LNCaP clone FGC (cell line): ENCODE results near the gene BABAM1.

ENCODE experiments used
- DNase-seq: peaks from one replicate; pipeline ENCODE4 v3.0.0-alpha.2; 2011; ENCODE audit warnings: low read depth
- H3K4me3 ChIP-seq: 2 replicates; pipeline ENCODE4 v1.5.1; 2011; ENCODE audit warnings: mild to moderate bottlenecking, low read depth, low read length, control low read depth
- TF ChIP-seq, protein P1 (sequence below): IDR thresholded peaks from 2 replicates; pipeline ENCODE4 v1.5.1; 2012; ENCODE audit warnings: mild to moderate bottlenecking; ENCODE audit not compliant: control insufficient read depth, insufficient read depth; ENCODE audit errors: extremely low read depth

BABAM1 gene

DNA sequence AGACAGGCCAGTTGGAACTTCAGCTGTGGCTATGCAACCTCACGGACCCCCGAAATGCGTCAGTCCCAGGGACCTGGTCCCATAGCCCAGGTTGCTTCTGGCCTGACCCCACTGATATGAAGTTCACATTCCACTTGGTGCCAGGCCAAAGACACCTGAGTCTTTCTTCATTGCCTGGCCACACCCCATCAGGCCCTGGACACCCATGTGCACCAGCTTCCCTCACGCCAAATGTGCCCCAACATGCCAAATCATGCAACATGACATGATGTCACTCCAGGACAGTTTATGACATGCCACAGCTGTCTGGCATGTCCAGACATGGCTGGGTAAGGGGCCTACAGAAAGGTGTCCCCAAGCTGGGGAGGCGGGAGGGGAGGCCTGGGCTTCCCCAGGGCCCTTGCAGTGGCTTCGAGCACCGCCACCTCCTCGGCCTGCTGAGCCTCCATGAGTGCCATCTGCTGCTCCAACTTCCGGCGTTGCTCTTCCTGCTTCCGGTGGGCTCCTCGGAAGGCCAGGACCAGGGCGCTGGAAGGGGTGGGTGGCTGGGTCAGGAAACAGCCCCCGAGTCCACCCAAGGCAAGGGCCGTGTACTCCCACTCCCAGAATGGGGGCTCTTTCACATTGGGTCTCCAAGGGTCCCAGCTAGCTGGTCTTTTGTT, 17.2 kb upstream of the BABAM1 start:
- H3K4me3 ChIP-seq = no peak overlapping the region
- TF ChIP-seq, protein P1, sequence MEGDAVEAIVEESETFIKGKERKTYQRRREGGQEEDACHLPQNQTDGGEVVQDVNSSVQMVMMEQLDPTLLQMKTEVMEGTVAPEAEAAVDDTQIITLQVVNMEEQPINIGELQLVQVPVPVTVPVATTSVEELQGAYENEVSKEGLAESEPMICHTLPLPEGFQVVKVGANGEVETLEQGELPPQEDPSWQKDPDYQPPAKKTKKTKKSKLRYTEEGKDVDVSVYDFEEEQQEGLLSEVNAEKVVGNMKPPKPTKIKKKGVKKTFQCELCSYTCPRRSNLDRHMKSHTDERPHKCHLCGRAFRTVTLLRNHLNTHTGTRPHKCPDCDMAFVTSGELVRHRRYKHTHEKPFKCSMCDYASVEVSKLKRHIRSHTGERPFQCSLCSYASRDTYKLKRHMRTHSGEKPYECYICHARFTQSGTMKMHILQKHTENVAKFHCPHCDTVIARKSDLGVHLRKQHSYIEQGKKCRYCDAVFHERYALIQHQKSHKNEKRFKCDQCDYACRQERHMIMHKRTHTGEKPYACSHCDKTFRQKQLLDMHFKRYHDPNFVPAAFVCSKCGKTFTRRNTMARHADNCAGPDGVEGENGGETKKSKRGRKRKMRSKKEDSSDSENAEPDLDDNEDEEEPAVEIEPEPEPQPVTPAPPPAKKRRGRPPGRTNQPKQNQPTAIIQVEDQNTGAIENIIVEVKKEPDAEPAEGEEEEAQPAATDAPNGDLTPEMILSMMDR = no peak
- no peak for DNase-seq

DNA sequence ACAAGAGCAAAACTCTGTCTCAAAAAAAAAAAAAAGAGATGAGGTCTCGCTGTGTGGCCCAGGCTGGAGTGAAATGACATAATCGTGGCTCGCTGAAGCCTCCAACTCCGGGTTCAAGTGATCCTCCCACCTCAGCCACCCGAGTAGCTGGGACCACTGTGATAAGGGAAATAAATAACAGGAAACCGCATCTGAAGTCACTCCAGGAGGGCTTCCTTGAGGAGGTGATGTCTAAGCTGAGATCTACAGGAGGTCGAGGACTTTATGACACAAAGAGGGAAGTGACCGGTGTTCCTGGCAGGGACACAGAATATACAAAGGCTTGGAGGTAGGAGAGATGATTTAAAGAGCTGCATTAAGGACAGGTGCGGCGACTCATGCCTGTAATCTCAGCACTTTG, 12.6 kb upstream of the BABAM1 start:
- H3K4me3 ChIP-seq = no peak overlapping the region
- TF ChIP-seq, protein P1 = no peak
- DNase-seq = no peak

DNA sequence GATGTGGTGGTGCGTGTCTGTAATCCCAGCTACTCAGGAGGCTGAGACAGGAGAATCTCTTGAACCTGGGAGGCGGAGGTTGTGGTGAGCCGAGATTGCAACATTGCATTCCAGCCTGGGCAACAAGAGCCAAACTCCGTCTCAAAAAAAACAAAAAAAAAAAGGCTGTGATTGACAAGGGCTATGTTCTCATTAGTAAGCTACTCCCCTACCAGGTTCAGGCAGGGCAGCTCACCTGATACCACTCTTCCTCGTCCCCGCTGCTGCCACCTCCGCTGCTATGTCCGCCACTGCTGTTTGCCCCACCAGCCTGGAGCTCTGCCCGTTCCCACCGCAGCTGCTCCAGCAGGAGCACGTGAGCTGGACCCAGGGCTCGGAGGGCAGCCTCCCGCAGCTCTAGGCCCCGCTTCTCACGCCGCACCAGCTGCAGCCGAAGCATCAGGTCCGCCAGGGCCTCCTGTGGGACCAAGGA, 12.1 kb upstream of the BABAM1 start:
- no peak overlapping the region for H3K4me3 ChIP-seq
- no peak for DNase-seq
- TF ChIP-seq, protein P1 = no peak

DNA sequence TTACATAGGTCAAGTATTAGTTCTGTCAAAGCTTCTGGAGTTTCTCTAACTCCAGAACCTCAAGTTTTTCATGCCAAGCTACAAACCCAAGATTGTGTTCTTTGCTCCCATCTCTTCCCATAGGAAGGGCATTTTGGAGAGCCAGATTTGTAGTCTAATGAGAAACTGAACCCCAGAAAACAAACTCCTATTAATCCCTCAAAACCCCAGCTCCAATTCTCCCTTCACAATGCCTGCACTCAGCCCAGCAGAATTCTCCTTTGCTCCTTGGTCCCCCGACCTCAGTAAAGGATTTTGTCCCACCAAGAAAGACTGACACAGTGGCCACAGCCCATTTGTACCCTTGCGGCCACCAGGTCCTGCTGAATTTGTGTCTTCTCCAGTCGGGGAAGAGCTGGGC, 11.1 kb upstream of the BABAM1 start:
- TF ChIP-seq, protein P1 = no peak
- no peak for DNase-seq

DNA sequence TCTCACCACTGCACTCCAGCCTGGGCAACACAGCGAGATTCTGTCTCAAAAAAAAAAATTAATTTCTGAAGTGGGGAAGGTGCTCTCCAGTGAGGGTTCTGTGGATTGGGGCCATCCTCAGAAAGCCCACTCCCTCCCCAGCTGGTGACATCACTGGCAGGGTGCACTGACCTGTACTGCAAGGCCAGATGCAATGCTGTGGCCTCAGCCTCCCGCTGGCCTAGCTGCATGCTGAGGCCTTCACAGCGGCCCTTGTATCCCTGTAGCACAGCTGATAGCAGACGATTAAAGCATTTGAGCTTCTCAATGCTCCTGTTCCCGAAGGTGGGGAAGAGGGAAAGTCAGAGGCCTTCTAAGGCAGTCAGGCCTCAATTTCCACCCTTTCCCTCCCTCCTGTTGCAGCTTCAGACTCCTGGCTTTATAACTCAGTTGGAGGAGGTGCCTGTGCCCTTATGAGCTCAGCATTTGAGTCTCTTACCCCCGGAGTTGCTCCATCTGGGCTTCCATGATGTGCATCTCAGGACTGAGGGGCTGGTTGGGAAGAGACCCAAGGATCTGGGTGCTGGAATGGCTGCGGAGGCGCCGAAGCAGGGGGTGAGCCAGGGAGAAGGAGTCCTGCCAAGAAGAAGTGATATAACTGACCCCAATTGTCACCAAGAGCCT, 8.0 kb upstream of the BABAM1 start:
- DNase-seq = no peak
- H3K4me3 ChIP-seq = no peak overlapping the region
- TF ChIP-seq, protein P1 = no peak

More for the DNA sequence above, 11.1 kb upstream of the BABAM1 start:
- H3K4me3 ChIP-seq = no peak overlapping the region

DNA sequence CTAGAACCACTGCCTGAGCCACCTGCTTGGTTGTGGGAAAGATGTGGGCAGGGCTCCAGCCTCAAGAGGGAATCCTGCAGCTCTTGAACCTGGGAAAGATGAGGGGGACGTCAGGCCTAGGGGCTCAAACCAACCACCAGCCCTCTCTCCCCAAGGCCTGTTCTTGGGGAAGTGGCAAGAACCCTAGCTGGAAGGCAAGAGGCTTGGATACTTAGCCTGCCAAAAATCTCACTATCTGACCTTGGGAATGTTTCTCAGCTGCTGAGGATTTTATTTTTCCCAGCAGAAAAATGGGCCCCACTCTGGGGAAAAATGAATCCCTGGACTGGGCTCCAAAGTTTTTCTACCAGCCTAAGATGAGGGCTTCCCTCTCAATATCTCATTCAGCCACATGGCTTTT, 7.3 kb upstream of the BABAM1 start:
- no peak overlapping the region for H3K4me3 ChIP-seq
- no peak for DNase-seq
- TF ChIP-seq, protein P1 = no peak
